H1 (cell line): ENCODE results near the gene MIS18A. TPM values are rescaled to one million over a fixed set of nuclear protein-coding genes. Genes with fewer than 3 reads are reported as not detected.

Source experiments
- CBX5 ChIP-seq: fragments of 300-800, 300-1000 bp; sonication (generic); IDR thresholded peaks from 2 replicates; pipeline ENCODE4 v1.7.1; 2016; ENCODE audit warnings: antibody characterized with exemption, low read length, low read depth
- PHF8 ChIP-seq: fragments of 200-600 bp; sonication (generic); conservative IDR thresholded peaks from 2 replicates; pipeline ENCODE4 v1.7.1; 2012; ENCODE audit warnings: low read depth, mild to moderate bottlenecking, inconsistent platforms, low read length, moderate library complexity
- polyA plus RNA-seq, 7 experiments: library from polyadenylated mRNA; depleted of rRNA in 3 of 7; stranded (reverse) in 5 of 7; unstranded in 2 of 7; fragments of >200 nt in 5 of 7; fragments of 200-250 nt in 2 of 7; gene quantifications; 1 replicate in 5 of 7; 2 replicates in 1 of 7; 4 replicates in 1 of 7; pipeline versions ENCODE4 v1.2.1 to v1.2.3, GENCODE V29; 2011 to 2013; ENCODE audit warnings: missing spikeins in 2 of 7, mixed read lengths in 2 of 7
- total RNA-seq: library from RNA; stranded (reverse); fragmentation: NEBNext Ultra II Directional; extraction: Animal tissue kit (Norgen Biotek cat#: 25700); gene quantifications from 2 replicates; pipeline ENCODE4 v1.2.1, GENCODE V29; 2021

MIS18A gene
- total and polyA plus RNA-seq, 2 of the 8 experiments (the other 6 are each of a cell fraction or from before 2014, with no cell fraction given), result 28.9 to 53.0 TPM

DNA sequence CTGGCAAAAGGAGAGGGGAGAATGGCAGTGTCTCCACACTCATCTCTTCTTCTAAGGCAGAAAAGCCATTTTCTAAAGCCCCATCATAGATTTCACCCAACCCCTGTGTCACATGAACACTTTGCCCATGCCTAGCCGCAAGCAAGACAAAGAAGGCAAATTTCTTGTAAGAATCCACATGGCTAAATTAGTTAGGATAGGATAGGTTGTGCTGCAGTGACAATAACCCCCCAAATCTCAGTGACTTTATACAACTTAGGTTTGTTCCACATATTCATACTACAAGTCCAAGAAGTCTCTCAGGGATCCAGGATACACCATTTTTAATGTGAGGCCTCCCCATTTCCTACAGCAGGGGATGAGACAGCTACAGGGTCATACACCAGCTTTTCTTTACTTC, 40.8 kb downstream of the MIS18A start (continued):
- TF ChIP-seq CBX5, result no peak
- no peak for TF ChIP-seq PHF8
